Epithelial cell of esophagus (primary cell): ENCODE measurements around the gene TRIP10.

Experiments used
- DNase-seq: peaks from one replicate; pipeline ENCODE4 v3.0.0; 2010; ENCODE audit warnings: low read depth
- H3K4me3 ChIP-seq: 2 replicates; pipeline ENCODE4 v1.5.1; 2011; ENCODE audit warnings: mild to moderate bottlenecking, low read length, control low read depth
- CTCF ChIP-seq: IDR thresholded peaks from 2 replicates; pipeline ENCODE4 v1.5.1; 2011; ENCODE audit warnings: low read depth, mild to moderate bottlenecking, low read length, control low read depth, inconsistent platforms; ENCODE audit not compliant: insufficient read depth; ENCODE audit errors: missing control alignments

TRIP10 gene

DNA sequence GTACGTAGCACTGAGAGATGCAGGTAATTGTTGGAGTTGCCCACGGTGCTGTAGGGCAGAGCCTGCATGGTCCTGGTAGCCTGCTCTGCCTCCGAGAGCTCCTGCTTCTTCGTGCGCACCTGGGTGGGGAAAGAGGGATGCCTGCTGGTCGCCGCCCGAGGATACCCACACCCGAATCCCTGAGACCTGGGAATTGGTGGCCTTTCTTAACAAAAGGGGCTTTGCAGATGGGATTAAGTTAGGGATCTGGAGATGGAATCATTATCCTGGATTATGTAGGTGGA lies 28.5 kb upstream of the TRIP10 start:
- DNase-seq = no peak
- H3K4me3 ChIP-seq = no peak overlapping the region
- TF ChIP-seq CTCF = no peak

DNA sequence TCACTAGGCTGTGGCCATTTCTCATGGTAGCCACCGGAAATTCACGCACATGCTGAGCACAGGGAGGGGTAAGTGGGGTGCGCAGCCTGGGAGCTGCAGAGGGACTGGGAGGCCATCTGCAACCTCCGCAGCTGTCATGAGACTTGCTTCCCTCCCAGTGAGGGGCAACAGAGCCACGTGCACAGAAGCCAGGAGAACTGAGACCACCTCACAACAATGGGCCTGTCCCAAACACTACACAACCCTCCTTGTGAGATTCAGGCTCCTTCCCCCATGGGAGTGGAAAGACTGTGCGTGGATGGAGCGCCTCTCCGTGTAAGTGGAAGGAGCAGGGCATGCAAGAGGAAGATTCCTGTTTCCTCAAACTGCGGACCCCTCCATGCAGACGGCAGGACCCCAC lies 27.9 kb upstream of the TRIP10 start:
- H3K4me3 ChIP-seq = no peak overlapping the region
- TF ChIP-seq CTCF = no peak
- DNase-seq = no peak

DNA sequence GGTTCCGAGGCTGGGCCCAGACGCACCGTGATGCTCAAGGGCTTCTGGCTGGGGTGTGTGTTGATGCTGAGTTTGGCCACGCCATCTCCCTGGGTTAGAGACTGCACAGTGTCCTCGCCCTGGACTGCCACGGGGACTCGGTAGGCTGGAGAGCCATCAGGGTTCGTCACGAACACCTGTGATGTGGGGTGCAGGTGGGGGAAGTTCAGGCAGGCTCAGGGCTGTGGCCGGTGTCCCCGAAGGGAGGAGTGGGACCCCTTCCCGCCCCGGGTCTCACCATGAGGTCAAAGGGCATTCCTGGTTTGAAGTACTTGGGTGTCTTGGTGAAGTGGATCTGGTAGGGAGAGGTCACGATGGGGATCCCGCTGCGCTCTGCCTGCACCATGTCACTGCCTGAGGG lies 27.2 kb upstream of the TRIP10 start:
- TF ChIP-seq CTCF = no peak
- no peak overlapping the region for H3K4me3 ChIP-seq
- DNase-seq = no peak

- H3K4me3 ChIP-seq = no peak overlapping the region
- no peak for TF ChIP-seq CTCF
- no peak for DNase-seq
These were observed 26.5 kb upstream of the TRIP10 start for GRCh38 chr19:6712692-6713670.

GRCh38 chr19:6713773-6714692 lies 25.4 kb upstream of the TRIP10 start:
- no peak for TF ChIP-seq CTCF
- DNase-seq = no peak

DNA sequence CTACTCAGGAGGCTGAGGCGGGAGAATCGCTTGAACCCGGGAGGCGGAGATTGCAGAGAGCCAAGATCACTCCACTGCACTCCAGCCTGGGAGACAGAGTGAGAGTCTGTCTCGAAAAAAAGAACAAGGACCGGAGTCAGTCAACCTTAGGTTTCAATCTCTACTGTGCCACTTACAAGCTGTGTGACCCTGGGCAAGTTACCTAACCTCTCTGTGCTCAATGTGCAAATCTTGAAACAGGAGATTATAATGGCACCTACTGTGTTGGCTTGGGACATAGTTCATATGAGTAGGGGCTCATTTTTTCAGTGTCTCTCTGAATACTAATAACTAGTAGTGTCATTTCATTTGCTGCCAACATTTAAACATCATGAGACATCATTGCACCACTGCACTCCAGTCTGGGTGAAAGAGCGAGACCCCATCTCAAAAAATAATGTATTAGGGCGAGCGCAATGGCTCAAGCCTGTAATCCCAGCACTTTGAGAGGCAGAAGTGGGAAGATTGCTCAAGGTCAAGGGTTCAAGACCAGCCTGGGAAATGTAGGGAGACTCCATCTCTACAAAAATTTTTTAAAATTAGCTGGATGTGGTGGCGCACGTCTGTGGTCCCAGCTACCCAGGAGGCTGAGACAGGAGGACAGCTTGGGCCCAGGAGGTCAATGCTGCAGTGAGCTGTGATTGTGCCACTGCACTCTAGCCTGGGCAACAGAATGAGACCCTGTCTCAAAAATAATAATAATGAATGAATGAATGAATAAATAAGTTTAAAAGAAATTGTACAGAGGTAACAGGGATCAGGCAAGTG lies 24.5 kb upstream of the TRIP10 start:
- no peak overlapping the region for H3K4me3 ChIP-seq
- no peak for DNase-seq
- TF ChIP-seq CTCF = no peak

More at GRCh38 chr19:6713773-6714692, 25.4 kb upstream of the TRIP10 start:
- H3K4me3 ChIP-seq = no peak overlapping the region
